OCI-LY3 (cell line): Measurements from ENCODE around the gene HOXA3.

ENCODE experiments used
- H2AFZ ChIP-seq: fragments of 200-600, 300-600 bp; shearing (Covaris generic); 2 replicates; pipeline ENCODE4 v1.6.0; 2014; ENCODE audit warnings: antibody characterized with exemption, low read depth, low read length
- H3K27ac ChIP-seq: fragments of 200-600, 300-600 bp; sonication (generic); 2 replicates; pipeline ENCODE4 v1.5.1; 2014; ENCODE audit warnings: mild to moderate bottlenecking, low read length, moderate library complexity, mixed read lengths
- H3K27me3 ChIP-seq: fragments of 200-600, 300-600 bp; sonication (generic); 2 replicates; pipeline ENCODE4 v1.6.1; 2014; ENCODE audit warnings: low read depth, low read length, mixed read lengths
- H3K36me3 ChIP-seq: fragments of 200-600, 300-600 bp; sonication (generic); replicated peaks from 2 replicates; pipeline ENCODE3; 2014; ENCODE audit warnings: low read depth, low read length, mixed read lengths
- H3K4me1 ChIP-seq: fragments of 300-600, 200-600 bp; sonication (generic); 2 replicates; pipeline ENCODE4 v1.6.1; 2014; ENCODE audit warnings: low read length, mixed read lengths
- H3K4me2 ChIP-seq: fragments of 200-600, 300-600 bp; sonication (generic); 2 replicates; pipeline ENCODE4 v1.6.1; 2014; ENCODE audit warnings: low read length, mixed read lengths
- H3K4me3 ChIP-seq: fragments of 300-600, 200-600 bp; sonication (generic); 2 replicates; pipeline ENCODE4 v1.5.1; 2014; ENCODE audit warnings: antibody characterized with exemption, mild to moderate bottlenecking, low read length, moderate library complexity
- H3K79me2 ChIP-seq: fragments of 300-600, 200-600 bp; shearing (Covaris generic); 2 replicates; pipeline ENCODE4 v1.6.1; 2014; ENCODE audit warnings: mild to moderate bottlenecking, low read length, mixed read lengths
- H3K9ac ChIP-seq: fragments of 300-600, 200-600 bp; shearing (Covaris generic); 2 replicates; pipeline ENCODE4 v1.6.0; 2014; ENCODE audit warnings: mild to moderate bottlenecking, low read length, moderate library complexity
- H3K9me3 ChIP-seq: fragments of 200-600, 300-600 bp; shearing (Covaris generic); 2 replicates; pipeline ENCODE4 v1.6.1; 2014; ENCODE audit warnings: low read length, mixed read lengths; ENCODE audit not compliant: insufficient read depth
- H4K20me1 ChIP-seq: fragments of 200-600, 300-600 bp; sonication (generic); 2 replicates; pipeline ENCODE4 v1.6.1; 2016; ENCODE audit warnings: low read length, mixed read lengths; ENCODE audit not compliant: insufficient read depth
- CTCF ChIP-seq: fragments of 200-600, 300-600 bp; sonication (generic); IDR thresholded peaks from 2 replicates; pipeline ENCODE4 v1.5.1; 2014; ENCODE audit warnings: antibody characterized with exemption, low read length, low read depth
- EZH2phosphoT487 ChIP-seq: fragments of 200-600 bp; shearing (Covaris generic); IDR thresholded peaks from 2 replicates; pipeline ENCODE4 v1.6.1; 2018; ENCODE audit warnings: antibody characterized with exemption, mixed run types, low read depth

Gene HOXA3

GRCh38 chr7:27115221-27116026, 37.0 kb downstream of the HOXA3 start:
- H3K27me3 ChIP-seq: no peaks in the 10 kb centered on the region
- H3K27ac ChIP-seq: no peak overlapping the region
- no peaks in the 10 kb centered on the region for H4K20me1 ChIP-seq
- H3K79me2 ChIP-seq: no peaks in the 10 kb centered on the region
- H3K9ac ChIP-seq: no peak overlapping the region
- H3K4me3 ChIP-seq: no peak overlapping the region
- H3K4me1 ChIP-seq: no peaks in the 10 kb centered on the region
- no peak overlapping the region for H2AFZ ChIP-seq
- no peaks in the 10 kb centered on the region for H3K9me3 ChIP-seq
- H3K4me2 ChIP-seq: no peak overlapping the region
- no peaks in the 10 kb centered on the region for H3K36me3 ChIP-seq
- no peak for TF ChIP-seq CTCF
- TF ChIP-seq EZH2phosphoT487: no peak

GRCh38 chr7:27114881-27115220, 37.5 kb downstream of the HOXA3 start:
- Histone ChIP-seq H3K9me3 (no peaks in the 10 kb centered on the region), H3K27me3 (no peaks in the 10 kb centered on the region), H2AFZ (no peak overlapping the region), H3K36me3 (no peaks in the 10 kb centered on the region), H3K9ac (no peak overlapping the region), H3K27ac (no peak overlapping the region), H3K4me1 (no peaks in the 10 kb centered on the region), H3K4me3 (no peak overlapping the region), H3K79me2 (no peaks in the 10 kb centered on the region), H3K4me2 (no peak overlapping the region), H4K20me1 (no peaks in the 10 kb centered on the region)
- TF ChIP-seq EZH2phosphoT487 (no peak), CTCF (no peak)

GRCh38 chr7:27113991-27114769, 38.2 kb downstream of the HOXA3 start:
- Histone ChIP-seq H4K20me1 (no peaks in the 10 kb centered on the region), H3K27me3 (no peaks in the 10 kb centered on the region), H3K27ac (no peak overlapping the region), H3K79me2 (no peaks in the 10 kb centered on the region), H3K4me1 (no peaks in the 10 kb centered on the region), H2AFZ (no peak overlapping the region), H3K9me3 (no peaks in the 10 kb centered on the region), H3K9ac (no peak overlapping the region), H3K4me3 (no peak overlapping the region), H3K4me2 (no peak overlapping the region), H3K36me3 (no peaks in the 10 kb centered on the region)
- TF ChIP-seq CTCF: no peak
- no peak for TF ChIP-seq EZH2phosphoT487
